ENCODE measurements around the gene TK2.

DNA sequence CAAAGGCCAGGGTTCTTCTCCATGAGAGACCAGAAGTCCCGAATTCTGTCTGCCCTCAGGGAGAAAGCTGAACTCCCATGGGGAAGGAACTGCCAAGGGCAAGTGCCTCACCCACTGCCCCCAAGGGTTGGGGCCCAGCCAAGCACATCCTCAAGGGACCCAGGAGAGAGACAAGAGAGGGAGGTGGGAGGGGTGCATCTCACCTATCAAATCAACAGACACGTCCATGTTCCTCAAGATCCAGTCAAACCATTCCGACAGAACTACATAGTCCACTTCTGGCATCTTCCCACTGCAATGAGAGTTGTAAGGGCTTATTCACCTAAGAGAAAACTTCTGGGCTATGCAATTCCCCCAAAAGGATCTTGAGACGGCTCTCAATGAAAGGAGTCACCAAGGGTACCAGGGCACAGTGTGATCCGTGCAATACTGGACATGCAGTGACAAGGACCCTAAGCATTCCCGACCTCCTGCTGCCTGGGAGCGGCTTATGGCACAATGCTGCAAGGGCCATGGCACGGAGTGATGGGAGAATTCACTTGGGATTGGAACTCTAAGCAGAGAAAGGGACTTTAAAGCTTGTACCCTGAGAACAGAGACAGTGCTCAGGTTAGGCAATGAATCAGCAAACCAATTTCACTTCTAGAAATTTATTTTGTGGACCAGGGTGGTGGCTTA, 32.2 kb downstream of the TK2 start:
- TF ChIP-seq, protein P1, sequence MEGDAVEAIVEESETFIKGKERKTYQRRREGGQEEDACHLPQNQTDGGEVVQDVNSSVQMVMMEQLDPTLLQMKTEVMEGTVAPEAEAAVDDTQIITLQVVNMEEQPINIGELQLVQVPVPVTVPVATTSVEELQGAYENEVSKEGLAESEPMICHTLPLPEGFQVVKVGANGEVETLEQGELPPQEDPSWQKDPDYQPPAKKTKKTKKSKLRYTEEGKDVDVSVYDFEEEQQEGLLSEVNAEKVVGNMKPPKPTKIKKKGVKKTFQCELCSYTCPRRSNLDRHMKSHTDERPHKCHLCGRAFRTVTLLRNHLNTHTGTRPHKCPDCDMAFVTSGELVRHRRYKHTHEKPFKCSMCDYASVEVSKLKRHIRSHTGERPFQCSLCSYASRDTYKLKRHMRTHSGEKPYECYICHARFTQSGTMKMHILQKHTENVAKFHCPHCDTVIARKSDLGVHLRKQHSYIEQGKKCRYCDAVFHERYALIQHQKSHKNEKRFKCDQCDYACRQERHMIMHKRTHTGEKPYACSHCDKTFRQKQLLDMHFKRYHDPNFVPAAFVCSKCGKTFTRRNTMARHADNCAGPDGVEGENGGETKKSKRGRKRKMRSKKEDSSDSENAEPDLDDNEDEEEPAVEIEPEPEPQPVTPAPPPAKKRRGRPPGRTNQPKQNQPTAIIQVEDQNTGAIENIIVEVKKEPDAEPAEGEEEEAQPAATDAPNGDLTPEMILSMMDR (IDR thresholded peaks at IDR 0.05): no peak
- no peak for TF ChIP-seq EP300 (IDR thresholded peaks at IDR 0.05; ENCODE audit: low read depth)

Measured in transverse colon (tissue), 3 donors.